DOHH2 (cell line): Measurements from ENCODE around the gene KCNH1.

Experiments
- H3F3A ChIP-seq: fragments of 200-600 bp; sonication (generic), shearing (Covaris generic); 2 replicates; pipeline ENCODE4 v1.6.0; 2016; ENCODE audit warnings: antibody characterized with exemption, mild to moderate bottlenecking; ENCODE audit not compliant: control insufficient read depth, insufficient read depth
- H3K27ac ChIP-seq: fragments of 200-600 bp; sonication (generic); 2 replicates; pipeline ENCODE4 v1.5.1; 2014; ENCODE audit warnings: low read depth, mild to moderate bottlenecking, low read length, moderate library complexity
- H3K27me3 ChIP-seq: fragments of 200-600 bp; sonication (generic); 2 replicates; pipeline ENCODE4 v1.6.1; 2014; ENCODE audit warnings: mild to moderate bottlenecking, low read length, mixed read lengths; ENCODE audit not compliant: control insufficient read depth
- H3K36me3 ChIP-seq: fragments of 200-600 bp; sonication (generic); 2 replicates; pipeline ENCODE4 v1.6.1; 2014; ENCODE audit warnings: mild to moderate bottlenecking, low read length, moderate library complexity, mixed read lengths; ENCODE audit not compliant: control insufficient read depth
- H3K4me1 ChIP-seq: fragments of 200-600 bp; sonication (generic); 2 replicates; pipeline ENCODE4 v1.6.1; 2014; ENCODE audit warnings: mild to moderate bottlenecking, low read length, mixed read lengths; ENCODE audit not compliant: control insufficient read depth
- H3K4me2 ChIP-seq: fragments of 200-600 bp; sonication (generic); 2 replicates; pipeline ENCODE4 v1.6.0; 2014; ENCODE audit warnings: mild to moderate bottlenecking, low read length, moderate library complexity
- H3K4me3 ChIP-seq: fragments of 200-600 bp; sonication (generic); 2 replicates; pipeline ENCODE4 v1.5.1; 2014; ENCODE audit warnings: mild to moderate bottlenecking, low read length, mixed read lengths
- H3K79me2 ChIP-seq: fragments of 200-600 bp; sonication (generic); 2 replicates; pipeline ENCODE4 v1.6.1; 2014; ENCODE audit warnings: mild to moderate bottlenecking, low read length, mixed read lengths; ENCODE audit not compliant: control insufficient read depth
- H3K9me2 ChIP-seq: fragments of 200-600 bp; sonication (generic); replicated peaks from 2 replicates; pipeline ENCODE4 v1.6.1; 2014; ENCODE audit warnings: mild to moderate bottlenecking, low read length, mixed read lengths; ENCODE audit not compliant: control insufficient read depth
- H3K9me3 ChIP-seq: fragments of 200-600 bp; sonication (generic); 2 replicates; pipeline ENCODE4 v1.6.1; 2014; ENCODE audit warnings: antibody characterized with exemption, low read length, mixed read lengths; ENCODE audit not compliant: control insufficient read depth, insufficient read depth
- H4K20me1 ChIP-seq: fragments of 200-600 bp; sonication (generic); 2 replicates; pipeline ENCODE4 v1.6.0; 2014; ENCODE audit warnings: low read depth, mild to moderate bottlenecking, antibody characterized with exemption, low read length, moderate library complexity; ENCODE audit not compliant: control insufficient read depth, insufficient read depth
- CTCF ChIP-seq: fragments of 200-600 bp; sonication (generic); IDR thresholded peaks from one replicate; pipeline ENCODE4 v1.5.1; 2014; ENCODE audit warnings: antibody characterized with exemption, mild to moderate bottlenecking, low read depth, low read length; ENCODE audit not compliant: poor library complexity, severe bottlenecking
- EZH2phosphoT487 ChIP-seq: fragments of 200-600 bp; sonication (generic); IDR thresholded peaks from 2 replicates; pipeline ENCODE4 v1.6.1; 2017; ENCODE audit warnings: borderline replicate concordance, mild to moderate bottlenecking, antibody characterized with exemption, low read length, moderate library complexity, mixed read lengths

KCNH1 gene

GRCh38 chr1:210705086-210705485, 428.9 kb downstream of the KCNH1 start:
- H3F3A ChIP-seq: no peaks in the 10 kb centered on the region
- H3K36me3 ChIP-seq: no peaks in the 10 kb centered on the region
- H3K4me2 ChIP-seq: no peak overlapping the region
- no peaks in the 10 kb centered on the region for H3K9me3 ChIP-seq
- no peaks in the 10 kb centered on the region for H3K79me2 ChIP-seq
- H3K27me3 ChIP-seq: no peaks in the 10 kb centered on the region
- no peak overlapping the region for H3K27ac ChIP-seq
- no peaks in the 10 kb centered on the region for H3K4me1 ChIP-seq
- H4K20me1 ChIP-seq: no peaks in the 10 kb centered on the region
- no peak overlapping the region for H3K4me3 ChIP-seq
- H3K9me2 ChIP-seq: no peaks in the 10 kb centered on the region
- TF ChIP-seq EZH2phosphoT487 (no peak), CTCF (no peak)

DNA sequence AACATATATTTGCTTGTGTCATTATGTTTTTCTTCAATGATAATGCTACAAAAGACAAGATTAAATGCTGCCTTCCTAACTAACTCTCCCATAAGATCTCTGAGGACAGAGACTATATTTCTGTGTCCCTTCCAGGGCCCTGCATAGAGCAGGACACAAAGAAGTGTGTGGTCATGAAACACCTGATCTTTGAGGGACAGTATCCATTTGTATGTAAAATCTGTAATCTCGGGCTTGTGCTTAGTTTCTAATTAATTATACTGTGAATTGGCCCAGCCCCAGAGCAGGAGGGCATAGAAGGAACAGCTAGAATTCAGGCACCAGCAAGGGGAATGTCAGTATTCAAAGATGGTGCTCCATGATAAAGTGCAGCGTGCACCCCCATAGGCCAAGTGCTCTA, 430.4 kb downstream of the KCNH1 start:
- TF ChIP-seq EZH2phosphoT487: no peak
- Histone ChIP-seq H3K27me3 (no peaks in the 10 kb centered on the region), H3K4me1 (no peaks in the 10 kb centered on the region), H3F3A (no peaks in the 10 kb centered on the region), H3K9me3 (no peaks in the 10 kb centered on the region), H3K36me3 (no peaks in the 10 kb centered on the region), H3K4me2 (no peak overlapping the region), H3K27ac (no peak overlapping the region), H3K79me2 (no peaks in the 10 kb centered on the region), H3K9me2 (no peaks in the 10 kb centered on the region), H3K4me3 (no peak overlapping the region), H4K20me1 (no peaks in the 10 kb centered on the region)

DNA sequence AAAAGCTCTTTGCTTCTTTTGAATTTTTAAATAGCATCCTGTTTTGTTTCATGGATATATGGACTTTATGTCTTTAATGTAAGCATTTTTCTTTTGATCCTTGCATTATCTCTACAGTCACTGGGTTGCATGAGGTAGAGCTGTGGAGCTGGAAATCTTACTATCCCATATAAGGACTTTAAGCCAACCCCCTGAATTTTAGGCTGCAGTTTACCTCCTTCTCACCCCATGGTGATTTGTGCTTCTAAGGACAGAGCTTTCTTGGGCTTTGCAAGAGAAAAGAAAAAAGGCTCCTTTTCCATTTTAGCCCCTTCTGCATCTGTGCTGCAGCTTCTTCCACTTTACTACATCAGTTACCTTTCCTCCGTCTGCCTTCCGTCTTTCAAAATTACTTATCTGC, 431.4 kb downstream of the KCNH1 start:
- Histone ChIP-seq H3K4me2 (no peak overlapping the region), H3K36me3 (no peaks in the 10 kb centered on the region), H3K4me3 (no peak overlapping the region), H3K4me1 (no peaks in the 10 kb centered on the region), H3K27me3 (no peaks in the 10 kb centered on the region), H3K79me2 (no peaks in the 10 kb centered on the region), H3K27ac (no peak overlapping the region), H3K9me2 (no peaks in the 10 kb centered on the region), H4K20me1 (no peaks in the 10 kb centered on the region), H3F3A (no peaks in the 10 kb centered on the region), H3K9me3 (no peaks in the 10 kb centered on the region)
- TF ChIP-seq EZH2phosphoT487 (no peak), CTCF (no peak)

DNA sequence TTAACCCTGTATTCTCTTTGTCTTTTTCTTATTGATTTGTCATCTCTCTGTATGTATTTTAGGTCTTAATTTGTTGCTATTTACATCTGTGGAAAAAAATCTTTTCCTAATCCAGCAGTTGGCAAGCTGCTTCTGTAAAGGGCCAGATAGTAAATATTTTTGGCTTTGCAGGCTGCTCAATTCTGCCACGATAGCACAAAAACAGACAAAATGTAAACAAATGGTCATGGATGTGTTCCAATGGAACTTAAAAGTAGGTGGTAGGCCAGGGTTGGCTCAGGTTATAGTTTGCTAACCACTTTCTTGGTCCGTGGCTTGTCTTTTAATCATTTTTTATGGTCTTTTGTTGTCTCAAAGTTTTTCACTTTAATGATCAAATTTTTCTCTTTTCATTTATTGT, 433.4 kb downstream of the KCNH1 start:
- Histone ChIP-seq H3K27ac (no peak overlapping the region), H3K79me2 (no peaks in the 10 kb centered on the region), H3K4me2 (no peak overlapping the region), H4K20me1 (no peaks in the 10 kb centered on the region), H3K9me2 (no peaks in the 10 kb centered on the region), H3K36me3 (no peaks in the 10 kb centered on the region), H3K4me3 (no peak overlapping the region), H3K27me3 (no peaks in the 10 kb centered on the region), H3F3A (no peaks in the 10 kb centered on the region), H3K9me3 (no peaks in the 10 kb centered on the region), H3K4me1 (no peaks in the 10 kb centered on the region)
- TF ChIP-seq CTCF (no peak), EZH2phosphoT487 (no peak)
